Measurements from ENCODE around the gene RNF32.

DNA sequence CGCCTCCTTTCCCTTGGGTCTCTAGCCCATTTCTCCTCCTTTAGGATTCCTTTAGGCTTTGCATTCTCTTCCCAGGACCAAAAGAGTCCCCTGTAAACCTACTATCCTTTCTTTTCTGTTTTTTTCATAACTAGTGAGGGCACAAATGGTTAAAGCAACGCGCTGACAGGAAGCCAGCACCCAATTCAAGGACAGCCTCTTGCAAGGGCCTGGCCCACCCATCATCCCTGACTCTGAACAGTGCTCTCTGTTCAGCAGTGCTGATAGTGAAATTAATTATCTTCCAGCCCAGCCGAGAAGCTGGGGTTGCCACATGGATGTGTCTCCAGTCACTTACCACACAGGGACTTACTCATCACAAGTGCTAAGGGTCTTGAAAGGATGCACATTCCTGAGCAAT is 38.3 kb upstream of the RNF32 start:
- TF ChIP-seq, protein P1, sequence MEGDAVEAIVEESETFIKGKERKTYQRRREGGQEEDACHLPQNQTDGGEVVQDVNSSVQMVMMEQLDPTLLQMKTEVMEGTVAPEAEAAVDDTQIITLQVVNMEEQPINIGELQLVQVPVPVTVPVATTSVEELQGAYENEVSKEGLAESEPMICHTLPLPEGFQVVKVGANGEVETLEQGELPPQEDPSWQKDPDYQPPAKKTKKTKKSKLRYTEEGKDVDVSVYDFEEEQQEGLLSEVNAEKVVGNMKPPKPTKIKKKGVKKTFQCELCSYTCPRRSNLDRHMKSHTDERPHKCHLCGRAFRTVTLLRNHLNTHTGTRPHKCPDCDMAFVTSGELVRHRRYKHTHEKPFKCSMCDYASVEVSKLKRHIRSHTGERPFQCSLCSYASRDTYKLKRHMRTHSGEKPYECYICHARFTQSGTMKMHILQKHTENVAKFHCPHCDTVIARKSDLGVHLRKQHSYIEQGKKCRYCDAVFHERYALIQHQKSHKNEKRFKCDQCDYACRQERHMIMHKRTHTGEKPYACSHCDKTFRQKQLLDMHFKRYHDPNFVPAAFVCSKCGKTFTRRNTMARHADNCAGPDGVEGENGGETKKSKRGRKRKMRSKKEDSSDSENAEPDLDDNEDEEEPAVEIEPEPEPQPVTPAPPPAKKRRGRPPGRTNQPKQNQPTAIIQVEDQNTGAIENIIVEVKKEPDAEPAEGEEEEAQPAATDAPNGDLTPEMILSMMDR (conservative IDR thresholded peaks at IDR 0.05 in 1 of 2, IDR thresholded peaks at IDR 0.05 in 1 of 2; ENCODE audit: extremely low read depth in 1 of 2, insufficient read depth in 1 of 2, low read depth in 1 of 2, low read length in 2 of 2): no peak
- TF ChIP-seq EZH2 (IDR thresholded peaks at IDR 0.05; ENCODE audit: borderline replicate concordance, low read length): no peak

All from mammary epithelial cell (primary cell).